Measurements from ENCODE around the gene PCDHGB4. TPM values are rescaled to one million over a fixed set of nuclear protein-coding genes. Genes with fewer than 3 reads are reported as not detected.

PCDHGB4 gene
- polyA plus RNA-seq, 1 donor from 2014 or later: 9.3 TPM

DNA sequence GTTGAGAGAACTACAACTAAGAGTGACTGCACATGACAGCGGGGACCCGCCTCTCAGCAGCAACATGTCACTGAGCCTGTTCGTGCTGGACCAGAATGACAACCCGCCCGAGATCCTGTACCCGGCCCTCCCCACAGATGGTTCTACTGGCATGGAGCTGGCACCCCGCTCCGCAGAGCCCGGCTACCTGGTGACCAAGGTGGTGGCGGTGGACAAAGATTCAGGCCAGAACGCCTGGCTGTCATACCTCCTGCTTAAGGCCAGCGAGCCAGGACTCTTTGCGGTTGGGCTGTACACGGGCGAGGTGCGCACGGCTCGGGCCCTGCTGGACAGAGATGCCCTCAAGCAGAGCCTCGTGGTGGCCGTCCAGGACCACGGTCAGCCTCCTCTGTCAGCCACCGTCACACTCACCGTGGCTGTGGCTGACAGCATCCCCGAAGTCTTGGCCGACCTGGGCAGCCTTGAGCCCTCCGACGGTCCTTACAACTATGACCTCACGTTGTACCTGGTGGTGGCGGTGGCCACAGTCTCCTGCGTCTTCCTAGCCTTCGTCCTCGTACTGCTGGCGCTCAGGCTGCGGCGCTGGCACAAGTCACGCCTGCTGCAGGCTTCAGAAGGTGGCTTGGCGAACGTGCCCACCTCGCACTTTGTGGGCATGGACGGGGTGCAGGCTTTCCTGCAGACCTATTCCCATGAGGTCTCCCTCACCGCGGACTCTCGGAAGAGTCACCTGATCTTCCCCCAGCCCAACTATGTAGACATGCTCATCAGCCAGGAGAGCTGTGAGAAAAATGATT lies 2.8 kb upstream of the PCDHGB4 start:
- TF ChIP-seq, protein P1, sequence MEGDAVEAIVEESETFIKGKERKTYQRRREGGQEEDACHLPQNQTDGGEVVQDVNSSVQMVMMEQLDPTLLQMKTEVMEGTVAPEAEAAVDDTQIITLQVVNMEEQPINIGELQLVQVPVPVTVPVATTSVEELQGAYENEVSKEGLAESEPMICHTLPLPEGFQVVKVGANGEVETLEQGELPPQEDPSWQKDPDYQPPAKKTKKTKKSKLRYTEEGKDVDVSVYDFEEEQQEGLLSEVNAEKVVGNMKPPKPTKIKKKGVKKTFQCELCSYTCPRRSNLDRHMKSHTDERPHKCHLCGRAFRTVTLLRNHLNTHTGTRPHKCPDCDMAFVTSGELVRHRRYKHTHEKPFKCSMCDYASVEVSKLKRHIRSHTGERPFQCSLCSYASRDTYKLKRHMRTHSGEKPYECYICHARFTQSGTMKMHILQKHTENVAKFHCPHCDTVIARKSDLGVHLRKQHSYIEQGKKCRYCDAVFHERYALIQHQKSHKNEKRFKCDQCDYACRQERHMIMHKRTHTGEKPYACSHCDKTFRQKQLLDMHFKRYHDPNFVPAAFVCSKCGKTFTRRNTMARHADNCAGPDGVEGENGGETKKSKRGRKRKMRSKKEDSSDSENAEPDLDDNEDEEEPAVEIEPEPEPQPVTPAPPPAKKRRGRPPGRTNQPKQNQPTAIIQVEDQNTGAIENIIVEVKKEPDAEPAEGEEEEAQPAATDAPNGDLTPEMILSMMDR (IDR thresholded peaks at IDR 0.05; ENCODE audit: poor library complexity, severe bottlenecking): no peak
- TF ChIP-seq TAF1 (IDR thresholded peaks at IDR 0.05; ENCODE audit: low read depth): no peak
- TF ChIP-seq EZH2 (IDR thresholded peaks at IDR 0.05; ENCODE audit: borderline replicate concordance, insufficient read depth, low read length, poor library complexity, severe bottlenecking): no peak
- TF ChIP-seq, protein P2, sequence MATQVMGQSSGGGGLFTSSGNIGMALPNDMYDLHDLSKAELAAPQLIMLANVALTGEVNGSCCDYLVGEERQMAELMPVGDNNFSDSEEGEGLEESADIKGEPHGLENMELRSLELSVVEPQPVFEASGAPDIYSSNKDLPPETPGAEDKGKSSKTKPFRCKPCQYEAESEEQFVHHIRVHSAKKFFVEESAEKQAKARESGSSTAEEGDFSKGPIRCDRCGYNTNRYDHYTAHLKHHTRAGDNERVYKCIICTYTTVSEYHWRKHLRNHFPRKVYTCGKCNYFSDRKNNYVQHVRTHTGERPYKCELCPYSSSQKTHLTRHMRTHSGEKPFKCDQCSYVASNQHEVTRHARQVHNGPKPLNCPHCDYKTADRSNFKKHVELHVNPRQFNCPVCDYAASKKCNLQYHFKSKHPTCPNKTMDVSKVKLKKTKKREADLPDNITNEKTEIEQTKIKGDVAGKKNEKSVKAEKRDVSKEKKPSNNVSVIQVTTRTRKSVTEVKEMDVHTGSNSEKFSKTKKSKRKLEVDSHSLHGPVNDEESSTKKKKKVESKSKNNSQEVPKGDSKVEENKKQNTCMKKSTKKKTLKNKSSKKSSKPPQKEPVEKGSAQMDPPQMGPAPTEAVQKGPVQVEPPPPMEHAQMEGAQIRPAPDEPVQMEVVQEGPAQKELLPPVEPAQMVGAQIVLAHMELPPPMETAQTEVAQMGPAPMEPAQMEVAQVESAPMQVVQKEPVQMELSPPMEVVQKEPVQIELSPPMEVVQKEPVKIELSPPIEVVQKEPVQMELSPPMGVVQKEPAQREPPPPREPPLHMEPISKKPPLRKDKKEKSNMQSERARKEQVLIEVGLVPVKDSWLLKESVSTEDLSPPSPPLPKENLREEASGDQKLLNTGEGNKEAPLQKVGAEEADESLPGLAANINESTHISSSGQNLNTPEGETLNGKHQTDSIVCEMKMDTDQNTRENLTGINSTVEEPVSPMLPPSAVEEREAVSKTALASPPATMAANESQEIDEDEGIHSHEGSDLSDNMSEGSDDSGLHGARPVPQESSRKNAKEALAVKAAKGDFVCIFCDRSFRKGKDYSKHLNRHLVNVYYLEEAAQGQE (IDR thresholded peaks at IDR 0.05; ENCODE audit: borderline replicate concordance): no peak
- no peak for TF ChIP-seq EP300 (conservative IDR thresholded peaks at IDR 0.05; ENCODE audit: poor library complexity, severe bottlenecking)
- TF ChIP-seq MXI1 (conservative IDR thresholded peaks at IDR 0.05; ENCODE audit: poor library complexity, severe bottlenecking): no peak
- Histone ChIP-seq H3K4me3 (ENCODE audit: low read length) (no peak overlapping the region), H3K36me3 (ENCODE audit: insufficient read depth, low read length) (no peaks in the 10 kb centered on the region), H4K20me1 (ENCODE audit: insufficient read depth) (no peaks in the 10 kb centered on the region), H2AFZ (ENCODE audit: low read depth, low read length) (no peak overlapping the region), H3K9ac (ENCODE audit: low read length) (no peak overlapping the region), H3K9me2 (ENCODE audit: insufficient read depth, low read length) (no peaks in the 10 kb centered on the region), H3K9me3 (ENCODE audit: low read length) (peaks cover 31% of the 10 kb centered on the region), H3K4me2 (ENCODE audit: low read length) (no peak overlapping the region), H3K79me2 (replicated peaks; ENCODE audit: insufficient read depth, low read length) (no peaks in the 10 kb centered on the region), H3K27ac (ENCODE audit: low read length) (no peak overlapping the region), H3F3A (ENCODE audit: insufficient read depth, low read length, poor library complexity, severe bottlenecking) (no peaks in the 10 kb centered on the region), H3K27me3 (ENCODE audit: insufficient read depth, low read depth, low read length) (no peaks in the 10 kb centered on the region)

DNA sequence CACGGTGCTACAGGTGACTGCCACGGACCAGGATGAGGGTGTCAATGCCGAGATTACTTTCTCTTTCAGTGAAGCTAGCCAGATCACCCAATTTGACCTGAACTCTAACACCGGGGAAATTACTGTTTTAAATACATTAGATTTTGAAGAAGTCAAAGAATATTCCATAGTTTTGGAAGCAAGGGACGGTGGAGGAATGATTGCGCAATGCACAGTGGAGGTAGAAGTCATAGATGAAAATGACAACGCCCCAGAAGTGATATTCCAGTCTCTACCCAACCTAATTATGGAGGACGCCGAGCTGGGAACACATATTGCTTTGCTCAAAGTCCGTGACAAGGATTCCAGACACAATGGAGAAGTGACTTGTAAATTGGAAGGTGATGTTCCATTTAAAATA lies 1.2 kb downstream of the PCDHGB4 start:
- Histone ChIP-seq H3K9me3 (ENCODE audit: low read length) (peaks cover 37% of the 10 kb centered on the region), H3K4me3 (ENCODE audit: low read length) (peak overlapping the region; percentile 53), H3K27me3 (ENCODE audit: insufficient read depth, low read depth, low read length) (no peaks in the 10 kb centered on the region), H3K9me2 (ENCODE audit: insufficient read depth, low read length) (no peaks in the 10 kb centered on the region), H3K79me2 (replicated peaks; ENCODE audit: insufficient read depth, low read length) (no peaks in the 10 kb centered on the region), H3K36me3 (ENCODE audit: insufficient read depth, low read length) (no peaks in the 10 kb centered on the region), H4K20me1 (ENCODE audit: insufficient read depth) (no peaks in the 10 kb centered on the region), H3F3A (ENCODE audit: insufficient read depth, low read length, poor library complexity, severe bottlenecking) (no peaks in the 10 kb centered on the region), H3K4me2 (ENCODE audit: low read length) (no peak overlapping the region), H2AFZ (ENCODE audit: low read depth, low read length) (no peak overlapping the region), H3K27ac (ENCODE audit: low read length) (no peak overlapping the region), H3K9ac (ENCODE audit: low read length) (no peak overlapping the region)
- TF ChIP-seq EP300 (conservative IDR thresholded peaks at IDR 0.05; ENCODE audit: poor library complexity, severe bottlenecking) (no peak), SMC3 (conservative IDR thresholded peaks at IDR 0.05; ENCODE audit: poor library complexity) (no peak), MXI1 (conservative IDR thresholded peaks at IDR 0.05; ENCODE audit: poor library complexity, severe bottlenecking) (no peak), EZH2 (IDR thresholded peaks at IDR 0.05; ENCODE audit: borderline replicate concordance, insufficient read depth, low read length, poor library complexity, severe bottlenecking) (no peak)
- TF ChIP-seq, protein P1 (IDR thresholded peaks at IDR 0.05; ENCODE audit: poor library complexity, severe bottlenecking): no peak
